Astrocyte (in vitro differentiated cells and primary cell): Measurements from ENCODE around the gene CCAR1.

Experiments
- CTCF ChIP-seq: IDR thresholded peaks from 2 replicates; pipeline ENCODE4 v1.5.1; 2011; ENCODE audit warnings: low read depth, mild to moderate bottlenecking, inconsistent platforms, low read length, moderate library complexity; ENCODE audit not compliant: insufficient read depth
- EZH2 ChIP-seq: IDR thresholded peaks from 2 replicates; pipeline ENCODE4 v1.6.1; 2012; ENCODE audit warnings: mild to moderate bottlenecking, low read length, inconsistent platforms; ENCODE audit not compliant: insufficient read depth

- no peak for TF ChIP-seq EZH2
- no peak for TF ChIP-seq CTCF
These were observed 111.6 kb downstream of the CCAR1 start for GRCh38 chr10:68832601-68833000.
